Activated T-helper 2 cell treated with anti-CD3 and anti-CD28 coated beads, Interferon-gamma antibody, Interleukin-2, Interleukin-4, amounts not matched to agents 10 μg/mL and 5 μg/mL and 100 μg/mL, durations not matched to agents 14 hours and 24 hours and 36 hours (primary cell): ENCODE results near the gene BEND3. TPM values are rescaled to one million over a fixed set of nuclear protein-coding genes. Genes with fewer than 3 reads are reported as not detected.

Experiments used
- DNase-seq: peaks from one replicate; pipeline ENCODE4 v3.0.0; 2021; ENCODE audit warnings: low spot score
- H3K27ac Mint-ChIP-seq: one replicate; pipeline ENCODE4 v1.8.0; 2021; ENCODE audit warnings: mixed read lengths
- H3K27me3 Mint-ChIP-seq: one replicate; pipeline ENCODE4 v1.8.0; 2021; ENCODE audit warnings: low read depth, mixed read lengths
- H3K36me3 Mint-ChIP-seq: one replicate; pipeline ENCODE4 v1.8.0; 2021; ENCODE audit warnings: low read depth, mixed read lengths
- H3K4me1 Mint-ChIP-seq: one replicate; pipeline ENCODE4 v1.8.0; 2021; ENCODE audit warnings: low read depth, mixed read lengths
- H3K4me3 Mint-ChIP-seq: one replicate; pipeline ENCODE4 v1.8.0; 2021; ENCODE audit warnings: low read depth, mild to moderate bottlenecking, moderate library complexity, mixed read lengths
- H3K9me3 Mint-ChIP-seq: one replicate; pipeline ENCODE4 v1.8.0; 2021; ENCODE audit warnings: mixed read lengths
- intact Hi-C: fragments of 100-400 bp; cut with micrococcal nuclease; formaldehyde crosslinking; loops from one replicate; pipeline ENCODE4 v1.15.1; 2023
- total RNA-seq: library from RNA; stranded (reverse); gene quantifications from 2 replicates; pipeline ENCODE4 v1.2.3, GENCODE V29; 2022

The BEND3 gene
- total RNA-seq, 1 donor from 2014 or later = 15.2 TPM

DNA sequence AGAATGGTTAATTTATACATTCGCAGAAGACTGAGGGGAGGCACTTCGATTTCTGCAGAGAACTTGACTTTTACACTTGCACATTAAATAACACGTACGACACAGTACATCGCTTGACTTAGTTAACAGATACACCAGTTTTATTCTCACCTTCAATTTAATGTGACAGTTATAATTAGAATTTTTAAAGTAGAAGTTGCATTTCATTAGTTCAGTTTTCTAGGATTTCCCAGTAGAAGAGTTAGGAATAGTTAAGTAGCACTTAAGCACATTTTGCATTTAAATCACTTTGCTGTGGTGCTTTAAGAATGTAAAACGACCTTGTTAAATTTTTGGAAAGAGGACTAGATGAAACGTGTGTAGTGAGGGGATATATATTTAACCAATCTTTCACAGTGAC lies 1.6 kb upstream of the BEND3 start:
- Mint-ChIP-seq H3K4me3 (peak overlapping the region; percentile 80), H3K27me3 (peaks cover 5% of the 10 kb centered on the region), H3K4me1 (peaks cover 19% of the 10 kb centered on the region), H3K27ac (no peak overlapping the region), H3K9me3 (no peaks in the 10 kb centered on the region), H3K36me3 (no peaks in the 10 kb centered on the region)
- no peak for DNase-seq
- intact Hi-C loops = loop anchor here (5.0 to 10.0 kb wide), 3 partner anchors 35 to 602 kb away; no protein-coding TSS in a partner anchor

GRCh38 chr6:107116328-107116892 lies 1.1 kb upstream of the BEND3 start:
- Mint-ChIP-seq H3K27ac (peak overlapping the region; percentile 80), H3K4me1 (peaks cover 19% of the 10 kb centered on the region), H3K4me3 (peak overlapping the region; percentile 80), H3K9me3 (no peaks in the 10 kb centered on the region), H3K27me3 (peaks cover 5% of the 10 kb centered on the region), H3K36me3 (no peaks in the 10 kb centered on the region)
- intact Hi-C loops = loop anchor here (5.0 to 10.0 kb wide), 3 partner anchors 34 to 602 kb away; no protein-coding TSS in a partner anchor
- DNase-seq = no peak

DNA sequence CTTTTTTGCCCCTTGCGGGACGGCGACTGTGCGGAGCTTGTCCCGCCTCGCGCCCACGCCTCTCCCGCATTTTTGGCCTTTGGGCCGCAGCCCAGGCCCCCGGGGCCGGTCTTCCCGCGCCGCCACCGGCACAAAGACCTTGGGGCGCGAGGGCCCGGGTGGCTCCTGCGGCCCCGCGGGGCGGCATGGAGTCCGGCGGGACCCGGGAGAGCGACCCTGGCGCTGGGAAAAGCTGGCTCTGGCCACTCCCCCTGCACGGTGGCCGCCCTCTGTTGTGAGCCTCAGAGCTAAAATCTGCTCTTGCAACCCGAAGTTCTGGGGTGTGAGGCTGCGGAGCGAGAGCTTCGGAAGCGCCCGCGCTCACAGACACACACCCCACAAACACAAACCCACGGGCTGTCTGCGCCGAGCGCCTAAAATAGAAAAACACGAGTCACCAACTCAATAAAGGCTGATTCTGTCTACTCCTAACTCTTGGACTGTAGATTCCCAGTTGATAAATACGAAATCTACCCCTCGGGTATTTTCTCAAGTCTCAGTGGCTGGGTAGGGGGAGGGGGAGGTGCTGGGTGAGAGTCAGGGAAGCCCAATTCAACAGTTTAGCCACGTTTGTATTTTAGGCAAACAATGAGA lies 496 bp upstream of the BEND3 start:
- H3K9me3 Mint-ChIP-seq = no peaks in the 10 kb centered on the region
- peak; percentile 23 for DNase-seq
- H3K4me3 Mint-ChIP-seq = peak overlapping the region; percentile 80
- H3K27ac Mint-ChIP-seq = peak overlapping the region; percentile 80
- peaks cover 19% of the 10 kb centered on the region for H3K4me1 Mint-ChIP-seq
- no peaks in the 10 kb centered on the region for H3K36me3 Mint-ChIP-seq
- peaks cover 5% of the 10 kb centered on the region for H3K27me3 Mint-ChIP-seq
- intact Hi-C loops = loop anchor here (5.0 to 10.0 kb wide), 3 partner anchors 34 to 601 kb away; no protein-coding TSS in a partner anchor

DNA sequence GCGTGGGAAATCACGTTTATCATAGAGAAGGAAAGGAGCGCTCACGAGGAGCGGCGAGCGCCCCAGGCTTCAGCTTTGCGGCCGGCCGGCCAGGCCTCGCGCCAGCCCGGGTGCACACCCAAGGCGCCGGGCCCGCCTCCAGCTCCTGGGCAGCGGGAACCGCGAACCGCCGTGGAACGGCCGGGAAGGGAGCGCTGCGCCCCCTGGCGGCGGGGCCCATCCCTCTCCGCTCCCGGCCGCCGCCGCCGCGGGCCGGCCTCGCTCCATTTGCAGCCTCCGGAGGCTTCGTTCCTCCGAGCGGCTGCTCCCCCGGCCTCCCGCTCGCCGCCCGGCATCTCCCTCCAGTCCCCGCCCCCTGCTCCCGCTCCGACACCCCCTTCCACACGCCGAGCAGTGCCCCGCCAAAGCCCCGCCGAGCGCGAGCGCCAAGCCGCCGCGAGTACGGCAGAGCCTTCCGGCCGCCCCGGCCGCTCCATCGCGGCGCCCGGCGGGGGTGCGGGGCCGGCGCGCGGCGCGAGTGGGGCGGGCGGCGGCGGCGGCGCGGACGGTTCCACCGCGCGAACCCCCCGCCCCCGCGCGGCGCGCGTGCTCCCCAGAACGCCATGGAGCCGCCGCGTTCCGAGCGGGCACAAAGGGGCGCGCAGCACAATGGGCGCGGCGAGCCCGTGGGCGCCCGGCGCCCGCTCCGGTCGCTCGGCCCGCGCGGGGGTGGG lies 946 bp downstream of the BEND3 start:
- Mint-ChIP-seq H3K36me3 (peaks cover 3% of the 10 kb centered on the region), H3K27ac (peak overlapping the region; percentile 77), H3K4me1 (peaks cover 21% of the 10 kb centered on the region), H3K27me3 (peaks cover 5% of the 10 kb centered on the region), H3K4me3 (peak overlapping the region; percentile 79), H3K9me3 (no peaks in the 10 kb centered on the region)
- peak; percentile 69 for DNase-seq
- intact Hi-C loops = loop anchor here (1.0 to 10.0 kb wide), 5 partner anchors 47 to 600 kb away; partner anchors contain the start of genes MTRES1 and PDSS2

- no peaks in the 10 kb centered on the region for H3K27me3 Mint-ChIP-seq
- intact Hi-C loops = loop anchor here (10.0 kb wide), 2 partner anchors 375 to 595 kb away; no protein-coding TSS in a partner anchor
- DNase-seq = no peak
- no peaks in the 10 kb centered on the region for H3K9me3 Mint-ChIP-seq
- no peak overlapping the region for H3K27ac Mint-ChIP-seq
- H3K4me1 Mint-ChIP-seq = peaks cover 11% of the 10 kb centered on the region
- H3K36me3 Mint-ChIP-seq = peaks cover 7% of the 10 kb centered on the region
- no peak overlapping the region for H3K4me3 Mint-ChIP-seq
Measured at GRCh38 chr6:107110200-107110599, 5.1 kb downstream of the BEND3 start.

DNA sequence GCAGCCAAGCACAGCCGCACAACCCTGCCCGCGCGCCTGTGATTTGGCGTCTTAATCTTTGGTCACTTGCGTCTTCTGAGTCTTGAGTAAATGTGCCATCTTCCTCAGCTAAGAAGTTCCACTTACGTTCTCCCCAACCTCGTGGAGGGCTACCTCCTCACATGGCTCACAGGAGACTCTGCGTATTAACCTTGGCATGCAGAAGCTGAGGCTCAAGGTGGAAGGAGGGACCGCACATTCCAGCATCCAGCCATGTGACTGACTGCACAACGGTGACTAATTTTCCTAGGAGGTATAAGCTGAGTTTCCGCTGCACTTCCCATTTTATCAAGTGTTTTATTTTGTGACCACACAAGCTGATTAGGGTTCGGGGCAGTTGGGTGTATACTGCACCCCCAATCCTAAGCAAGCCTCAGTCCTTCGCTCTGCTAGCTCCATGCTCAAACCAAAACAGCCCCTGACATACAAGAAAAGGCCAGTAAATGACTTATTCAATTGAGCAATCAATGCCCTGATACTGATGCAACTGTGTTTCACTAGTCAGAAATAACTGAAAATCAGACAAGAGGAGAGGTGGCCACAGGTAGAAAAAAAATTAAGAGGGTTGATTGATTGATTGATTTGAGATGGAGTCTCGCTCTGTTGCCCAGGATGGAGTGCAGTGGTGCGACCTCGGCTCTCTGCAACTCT lies 7.0 kb downstream of the BEND3 start:
- intact Hi-C loops = no loop called here
- H3K27ac Mint-ChIP-seq = no peak overlapping the region
- no peak overlapping the region for H3K4me3 Mint-ChIP-seq
- peaks cover 5% of the 10 kb centered on the region for H3K4me1 Mint-ChIP-seq
- H3K9me3 Mint-ChIP-seq = no peaks in the 10 kb centered on the region
- H3K27me3 Mint-ChIP-seq = no peaks in the 10 kb centered on the region
- peaks cover 7% of the 10 kb centered on the region for H3K36me3 Mint-ChIP-seq
- DNase-seq = no peak

GRCh38 chr6:107107791-107108190 lies 7.5 kb downstream of the BEND3 start:
- Mint-ChIP-seq H3K27me3 (no peaks in the 10 kb centered on the region), H3K27ac (no peak overlapping the region), H3K4me1 (peaks cover 5% of the 10 kb centered on the region), H3K9me3 (no peaks in the 10 kb centered on the region), H3K4me3 (no peak overlapping the region), H3K36me3 (peaks cover 7% of the 10 kb centered on the region)
- DNase-seq = no peak
- intact Hi-C loops = no loop called here

GRCh38 chr6:107106165-107106564 lies 9.2 kb downstream of the BEND3 start:
- peaks cover 11% of the 10 kb centered on the region for H3K4me1 Mint-ChIP-seq
- intact Hi-C loops = no loop called here
- H3K9me3 Mint-ChIP-seq = no peaks in the 10 kb centered on the region
- DNase-seq = no peak
- H3K27ac Mint-ChIP-seq = no peak overlapping the region
- no peak overlapping the region for H3K4me3 Mint-ChIP-seq
- H3K36me3 Mint-ChIP-seq = peaks cover 11% of the 10 kb centered on the region
- H3K27me3 Mint-ChIP-seq = no peaks in the 10 kb centered on the region

DNA sequence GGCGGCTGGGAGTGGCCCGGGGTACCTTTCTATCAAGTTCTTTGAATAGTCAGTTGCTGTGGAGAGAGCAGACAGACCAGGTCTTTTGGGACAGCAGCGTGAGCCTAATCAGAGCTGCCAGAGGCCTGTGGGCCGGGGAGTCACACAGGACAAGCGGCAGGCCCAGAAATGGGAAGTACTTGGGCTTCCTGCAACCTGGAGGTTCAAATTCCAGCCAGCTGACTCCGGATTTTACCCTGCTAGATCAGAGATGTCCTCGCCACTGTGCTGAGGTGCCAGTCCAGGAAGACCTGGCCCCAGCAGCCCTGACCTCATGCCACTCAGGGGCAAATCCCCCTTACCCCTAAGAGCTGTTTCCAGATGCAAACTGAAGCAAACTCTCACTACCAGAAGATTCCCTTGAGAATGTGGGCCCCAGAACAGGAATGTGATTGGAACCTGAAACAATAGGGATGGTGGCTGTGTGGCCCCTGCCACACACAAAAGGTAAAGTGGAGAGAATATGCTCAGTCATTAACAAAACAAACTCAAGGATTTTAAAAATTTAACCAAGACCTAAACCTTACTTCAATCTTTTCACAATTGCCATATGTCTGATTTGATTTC lies 9.7 kb downstream of the BEND3 start:
- Mint-ChIP-seq H3K27ac (no peak overlapping the region), H3K9me3 (no peaks in the 10 kb centered on the region), H3K27me3 (no peaks in the 10 kb centered on the region), H3K4me1 (peaks cover 11% of the 10 kb centered on the region), H3K4me3 (no peak overlapping the region), H3K36me3 (peaks cover 11% of the 10 kb centered on the region)
- intact Hi-C loops = no loop called here
- no peak for DNase-seq

GRCh38 chr6:107103082-107103481 lies 12.2 kb downstream of the BEND3 start:
- DNase-seq = no peak
- Mint-ChIP-seq H3K36me3 (peaks cover 12% of the 10 kb centered on the region), H3K4me3 (no peak overlapping the region), H3K27me3 (no peaks in the 10 kb centered on the region), H3K4me1 (peaks cover 15% of the 10 kb centered on the region), H3K27ac (no peak overlapping the region), H3K9me3 (no peaks in the 10 kb centered on the region)
- intact Hi-C loops = no loop called here

GRCh38 chr6:107102414-107102805 lies 12.9 kb downstream of the BEND3 start:
- Mint-ChIP-seq H3K27ac (no peak overlapping the region), H3K36me3 (peaks cover 16% of the 10 kb centered on the region), H3K9me3 (no peaks in the 10 kb centered on the region), H3K4me1 (peaks cover 14% of the 10 kb centered on the region), H3K4me3 (no peak overlapping the region), H3K27me3 (no peaks in the 10 kb centered on the region)
- intact Hi-C loops = no loop called here
- no peak for DNase-seq

DNA sequence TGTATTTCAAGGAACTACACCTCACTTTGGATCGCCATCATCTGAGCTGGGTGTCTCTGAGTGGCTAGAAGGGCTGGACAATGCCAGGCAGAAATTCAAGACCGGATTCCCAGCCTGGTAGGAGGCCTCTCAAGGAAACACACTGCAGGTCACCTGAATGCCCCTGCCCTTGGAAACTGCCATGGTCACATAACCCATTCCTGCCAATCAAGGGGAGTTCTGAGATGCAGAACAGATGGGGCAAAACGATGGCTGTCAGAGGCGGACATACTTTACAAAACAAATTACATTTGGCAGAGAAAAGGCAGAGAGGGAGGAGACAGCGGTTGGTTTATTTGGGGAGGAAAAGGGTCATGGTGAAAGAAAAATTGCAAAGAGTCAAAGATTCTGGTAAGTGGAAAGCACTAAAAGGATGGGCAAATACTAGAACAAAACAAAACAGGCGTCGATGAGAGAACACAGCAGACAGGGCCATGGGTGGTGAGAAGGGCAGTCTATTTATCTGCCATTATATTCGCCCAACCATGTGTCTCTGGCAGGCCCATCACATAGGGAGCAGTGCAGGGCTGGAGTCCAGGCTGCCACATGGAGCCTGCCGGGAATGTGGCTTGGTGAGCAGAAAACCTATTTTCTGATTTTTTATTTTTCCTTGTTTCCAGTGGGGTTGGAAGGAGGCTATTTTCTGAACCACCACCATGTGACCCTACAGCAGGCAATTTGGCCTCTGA lies 13.5 kb downstream of the BEND3 start:
- intact Hi-C loops = no loop called here
- Mint-ChIP-seq H3K9me3 (no peaks in the 10 kb centered on the region), H3K4me3 (no peak overlapping the region), H3K27ac (no peak overlapping the region), H3K27me3 (no peaks in the 10 kb centered on the region), H3K36me3 (peaks cover 16% of the 10 kb centered on the region), H3K4me1 (peaks cover 14% of the 10 kb centered on the region)
- no peak for DNase-seq
